ENCODE data around the gene GALNT1.

The GALNT1 gene

GRCh38 chr18:35732162-35732561 lies 150.6 kb downstream of the GALNT1 start:
- H3K27ac ChIP-seq = no peak overlapping the region
- TF ChIP-seq CTCF (conservative IDR thresholded peaks at IDR 0.05) = no peak

- TF ChIP-seq CTCF (conservative IDR thresholded peaks at IDR 0.05) = no peak
- H3K27ac ChIP-seq = no peak overlapping the region
Observed at GRCh38 chr18:35732636-35733035, 151.1 kb downstream of the GALNT1 start.

- no peak for TF ChIP-seq CTCF (conservative IDR thresholded peaks at IDR 0.05)
- H3K27ac ChIP-seq = no peak overlapping the region
Observed at GRCh38 chr18:35733408-35733807, 151.9 kb downstream of the GALNT1 start.

GRCh38 chr18:35736696-35737095 lies 155.2 kb downstream of the GALNT1 start:
- TF ChIP-seq CTCF (conservative IDR thresholded peaks at IDR 0.05) = no peak
- no peak overlapping the region for H3K27ac ChIP-seq

- no peak for TF ChIP-seq CTCF (conservative IDR thresholded peaks at IDR 0.05)
- H3K27ac ChIP-seq = no peak overlapping the region
Observed at GRCh38 chr18:35739778-35740177, 158.2 kb downstream of the GALNT1 start.

- TF ChIP-seq CTCF (conservative IDR thresholded peaks at IDR 0.05) = no peak
- H3K27ac ChIP-seq = no peak overlapping the region
Observed at GRCh38 chr18:35740656-35741055, 159.1 kb downstream of the GALNT1 start.

GRCh38 chr18:35743916-35744315 lies 162.4 kb downstream of the GALNT1 start:
- no peak overlapping the region for H3K27ac ChIP-seq
- no peak for TF ChIP-seq CTCF (conservative IDR thresholded peaks at IDR 0.05)

- no peak for TF ChIP-seq CTCF (conservative IDR thresholded peaks at IDR 0.05)
- no peak overlapping the region for H3K27ac ChIP-seq
Observed at GRCh38 chr18:35745814-35746213, 164.3 kb downstream of the GALNT1 start.
